HK-2 (cell line): ENCODE results near the gene PLEKHA3.
A peak's percentile ranks its signal among the peaks of the same experiment; 100 is the strongest.
"Not testable (repeated sequence)": the region's sequence is repeated elsewhere in the genome, so short reads cannot be mapped to it uniquely, and the experiment has no call there.

Experiments used
- DNase-seq: peaks from one replicate; pipeline ENCODE4 v3.0.0-alpha.2; 2018; ENCODE audit not compliant: unreplicated experiment

The PLEKHA3 gene

GRCh38 chr2:178480227-178481181 is at the start of gene PLEKHA3:
PLEKHA3 (plus strand) TSS chr2:178480457; CDS start chr2:178480870, 413 bp downstream.
- peak; percentile 96 for DNase-seq

DNA sequence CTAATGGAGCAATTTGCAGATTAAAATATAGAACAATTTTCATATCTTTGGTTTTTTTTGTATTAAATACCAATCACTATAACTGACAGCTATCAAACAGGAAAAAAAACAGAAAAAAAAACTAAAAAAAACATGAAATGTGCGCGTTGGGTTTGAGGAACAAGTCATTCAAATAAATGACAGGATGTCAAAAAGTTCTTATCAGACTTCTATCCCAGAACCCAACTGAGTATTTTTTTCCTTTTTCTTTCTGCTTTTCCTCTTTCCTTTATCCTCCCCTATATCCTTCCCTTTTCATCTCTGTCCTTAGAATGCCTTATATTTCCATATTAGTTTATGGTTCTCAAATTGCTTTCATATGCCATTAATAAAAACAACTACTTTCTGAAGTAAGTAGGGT is 43.6 kb upstream of the PLEKHA3 start:
- DNase-seq: no peak

DNA sequence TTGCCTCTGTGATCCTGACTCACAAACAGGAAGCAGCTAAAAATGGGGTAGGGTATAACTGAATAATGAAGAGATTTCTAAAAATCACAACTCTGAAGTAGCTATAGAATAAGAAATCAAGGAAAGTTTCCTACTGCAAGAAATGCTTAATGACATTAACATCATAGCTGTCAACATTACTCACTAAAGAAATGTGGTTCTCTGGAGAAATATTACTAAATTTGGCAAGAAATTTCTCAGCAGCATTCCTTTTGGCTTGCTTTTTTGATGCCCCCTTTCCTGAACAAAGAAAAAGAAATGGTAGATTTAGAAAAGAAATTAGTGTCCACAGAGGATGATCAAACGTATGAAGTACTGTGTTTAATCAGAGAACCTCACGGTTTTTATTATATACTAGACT is 38.8 kb upstream of the PLEKHA3 start:
- DNase-seq: no peak

- DNase-seq: no peak
These were observed 31.1 kb upstream of the PLEKHA3 start for GRCh38 chr2:178448968-178449661.

DNA sequence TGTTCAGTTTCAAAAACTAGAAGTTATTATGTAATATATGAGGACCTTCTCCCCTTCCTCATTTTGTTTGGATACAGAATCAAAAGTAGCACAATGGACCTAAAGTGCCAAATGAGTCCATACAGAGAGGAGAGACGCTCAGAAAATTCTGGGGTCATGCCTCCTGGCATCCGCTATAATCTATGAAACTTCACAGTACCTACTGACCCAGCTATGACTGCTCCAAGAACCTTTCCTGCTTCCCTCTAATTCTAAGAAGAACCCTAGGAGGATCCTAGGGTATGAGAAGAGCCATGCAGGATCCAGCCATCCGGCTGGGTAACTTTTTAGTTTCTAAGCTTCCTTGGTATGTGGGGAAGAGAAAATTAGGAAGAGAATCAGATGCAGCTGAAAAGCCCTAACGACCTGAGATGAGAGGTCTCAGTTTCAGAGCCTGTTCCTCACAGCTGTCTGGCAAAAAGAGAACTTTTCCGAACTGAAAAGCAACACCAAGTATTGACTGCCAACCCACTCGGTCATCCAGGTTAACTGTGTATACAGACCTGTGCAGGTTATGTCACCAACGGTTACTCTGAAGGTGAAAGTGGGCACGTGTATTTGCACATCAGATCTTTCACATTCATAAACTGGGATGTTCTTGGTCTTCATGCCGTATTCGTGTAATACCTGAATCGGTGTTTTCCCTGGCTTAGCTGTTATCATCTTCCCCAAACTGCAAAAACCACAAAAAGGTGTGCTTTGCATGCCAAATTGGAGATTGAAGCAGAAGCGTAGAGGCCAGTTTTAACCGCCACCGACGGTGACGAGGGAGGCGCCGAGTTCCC is 30.3 kb upstream of the PLEKHA3 start:
- DNase-seq: no peak

DNA sequence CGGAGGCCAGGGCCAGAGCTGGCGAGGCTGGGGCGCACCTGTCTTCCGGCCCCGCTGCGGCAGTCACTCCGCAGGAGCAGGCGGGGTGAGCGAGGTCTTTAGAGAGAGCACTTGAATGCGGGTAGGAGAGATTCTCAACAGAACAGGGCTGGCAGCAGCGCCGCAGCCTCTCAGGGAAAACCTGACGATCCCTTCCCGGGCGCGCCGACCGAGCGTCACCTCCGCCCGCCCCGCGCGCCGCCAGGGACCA is 29.8 kb upstream of the PLEKHA3 start:
- DNase-seq: peak; percentile 81

DNA sequence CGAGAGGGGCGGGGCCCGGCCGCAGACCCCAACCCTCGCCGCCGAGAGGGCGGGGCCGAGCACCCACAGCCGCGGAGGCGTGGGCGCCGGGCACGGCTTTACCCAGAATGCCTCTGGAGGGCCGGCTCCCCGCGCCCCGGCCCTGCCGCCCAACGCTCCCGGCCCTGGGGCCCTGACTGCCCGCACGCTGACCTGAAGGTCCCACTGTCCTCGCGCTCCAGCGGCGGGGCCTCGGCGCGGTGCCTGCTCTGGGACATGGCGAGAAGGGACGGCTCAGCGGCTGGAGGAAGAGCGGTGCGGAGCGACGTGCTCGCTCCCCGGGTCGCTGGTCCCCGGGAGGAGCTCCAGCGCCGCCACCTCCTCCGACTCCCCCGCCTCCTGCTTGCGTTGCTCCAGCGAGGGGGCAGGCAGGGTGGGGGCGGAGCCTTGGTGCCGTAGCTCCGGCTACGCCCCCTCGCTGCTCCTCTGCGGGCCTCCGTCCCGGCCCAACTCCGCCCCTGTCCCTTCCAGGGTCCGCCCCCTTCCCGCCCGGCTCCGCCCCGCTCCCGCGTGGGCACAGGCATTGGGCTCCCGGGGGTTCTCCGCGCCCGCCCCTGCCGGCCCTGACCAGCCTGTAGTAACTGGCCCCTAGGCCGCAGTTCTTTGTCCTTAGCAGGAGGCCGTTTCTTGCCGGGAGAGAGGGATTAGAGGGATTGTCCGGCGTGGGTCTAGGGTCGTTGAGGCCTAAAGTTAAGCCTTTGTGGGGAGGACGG is 29.3 kb upstream of the PLEKHA3 start, which contains the start of the genes PJVK and PRKRA:
Gene PJVK (plus strand): TSS at position 605 of the 752 bp plus-strand sequence. CDS start 2,032 bp downstream, outside the sequence.
Gene PRKRA (minus strand): TSS at position 402 of the 752 bp plus-strand sequence. CDS start 145 bp downstream, at position 257.
- peak; percentile 98 for DNase-seq

GRCh38 chr2:178452334-178452733 is 27.9 kb upstream of the PLEKHA3 start:
- no peak for DNase-seq

GRCh38 chr2:178452870-178453269 is 27.4 kb upstream of the PLEKHA3 start:
- DNase-seq: no peak

GRCh38 chr2:178455947-178456346 is 24.3 kb upstream of the PLEKHA3 start:
- DNase-seq: no peak

- no peak for DNase-seq
These were observed 22.8 kb upstream of the PLEKHA3 start for GRCh38 chr2:178457390-178457886.

- DNase-seq: no peak
These were observed 10.9 kb upstream of the PLEKHA3 start for GRCh38 chr2:178469219-178469849.

- DNase-seq: not testable (repeated sequence)
These were observed 8.9 kb upstream of the PLEKHA3 start for GRCh38 chr2:178471313-178471712.

DNA sequence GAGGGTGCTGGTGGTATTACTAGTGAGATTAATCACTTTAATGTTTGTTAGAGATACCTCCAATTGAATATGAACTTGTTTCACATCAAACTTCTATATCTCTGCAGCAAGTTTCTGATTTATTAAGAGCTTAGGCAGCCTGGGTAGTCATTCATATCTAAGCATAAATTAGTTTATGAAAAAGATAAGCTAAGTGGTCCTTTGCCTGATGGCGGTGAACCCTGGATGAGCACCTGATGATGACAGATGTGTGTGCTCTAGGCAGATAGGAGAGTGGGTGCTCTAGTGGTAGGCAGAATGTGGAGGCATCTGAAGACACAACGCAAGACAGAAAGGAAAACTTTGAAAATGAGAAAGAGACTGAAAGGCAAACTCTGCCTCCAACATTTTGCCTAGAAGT is 6.9 kb upstream of the PLEKHA3 start:
- no peak for DNase-seq

DNA sequence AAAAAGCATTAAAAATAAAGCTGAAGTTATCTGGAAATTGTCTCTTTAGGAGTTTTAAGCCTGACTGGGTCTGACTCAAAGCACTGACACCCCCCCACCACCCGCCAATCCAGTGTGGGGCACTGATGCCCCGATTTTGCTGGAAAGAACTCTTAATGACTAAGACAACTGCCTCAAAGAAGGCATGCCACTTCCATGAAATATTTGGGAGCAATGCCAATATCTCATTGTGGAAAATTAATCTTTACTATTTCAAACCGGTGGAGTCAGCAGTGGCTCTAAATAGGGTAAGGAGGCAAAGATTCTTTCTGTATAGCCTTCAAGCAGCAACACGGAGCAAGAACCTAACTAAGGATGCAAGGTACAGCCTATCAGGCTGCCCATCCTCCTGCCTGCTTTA is 6.3 kb upstream of the PLEKHA3 start:
- DNase-seq: no peak

DNA sequence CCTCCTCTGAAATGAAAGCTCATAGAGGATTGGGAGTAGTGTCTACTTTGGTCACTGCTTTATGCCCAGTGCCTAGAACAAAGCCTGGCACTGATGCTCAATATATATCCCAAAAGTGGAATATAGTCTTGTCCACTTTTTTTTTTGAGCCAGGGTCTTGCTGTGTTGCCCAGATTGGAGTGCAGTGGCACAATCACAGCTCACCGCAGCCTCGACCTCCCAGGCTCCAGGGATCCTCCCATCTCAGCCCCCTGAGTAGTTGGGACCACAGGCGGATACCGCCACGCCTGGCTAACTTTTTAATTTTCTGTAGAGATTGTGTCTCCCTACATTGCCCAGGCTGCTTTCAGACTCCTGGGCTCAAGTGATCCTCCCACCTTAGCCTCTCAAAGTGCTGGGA is 5.7 kb upstream of the PLEKHA3 start:
- no peak for DNase-seq

DNA sequence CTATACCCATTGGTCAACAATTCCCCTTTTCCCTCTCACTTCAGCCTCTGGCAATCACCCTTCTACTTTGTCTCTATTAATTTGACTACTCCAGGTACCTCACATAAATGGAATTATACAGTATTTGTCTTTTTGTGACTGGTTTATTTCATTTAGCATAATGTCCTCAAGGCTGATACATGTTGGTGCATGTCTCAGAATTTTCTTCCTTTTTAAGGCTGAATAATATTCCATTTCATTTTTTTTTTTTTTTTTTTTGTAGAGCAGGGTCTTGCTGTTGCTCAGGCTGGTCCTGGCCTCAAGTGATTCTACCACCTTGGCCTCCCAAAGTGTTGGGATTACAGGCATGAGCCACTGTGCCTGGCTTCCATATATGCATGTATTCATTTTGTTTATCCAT is 3.8 kb upstream of the PLEKHA3 start:
- no peak for DNase-seq

DNA sequence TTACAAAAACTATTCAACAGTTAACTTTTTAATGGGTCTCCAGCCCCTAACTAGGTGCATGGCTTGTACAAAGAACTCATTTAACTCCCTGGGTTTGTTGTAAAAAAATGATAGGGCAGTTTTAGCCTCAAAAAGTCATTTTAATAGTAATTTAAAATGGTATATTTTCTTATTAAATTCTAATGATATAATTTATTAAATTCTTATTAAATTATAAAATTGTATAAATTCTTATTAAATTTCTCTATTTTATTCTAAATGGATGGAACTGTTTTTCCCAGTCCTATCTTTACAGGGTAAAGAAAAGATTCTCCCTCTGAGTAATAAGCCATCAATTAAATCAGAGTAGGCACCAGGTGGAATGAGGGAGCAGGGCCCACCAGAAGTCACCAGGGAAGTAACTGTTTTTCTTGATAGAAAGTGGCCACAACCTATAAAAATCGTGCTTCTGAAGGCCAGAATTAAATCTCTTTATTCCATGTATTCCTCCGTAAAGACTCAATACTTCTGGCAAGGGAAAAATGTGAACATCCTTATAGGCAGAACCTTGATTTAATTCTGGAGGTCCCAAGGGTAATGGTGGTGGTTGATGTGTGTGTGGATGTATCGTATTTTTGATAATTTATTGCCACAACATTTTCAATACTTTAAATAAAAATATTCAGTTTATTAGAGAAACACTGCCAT is 2.7 kb upstream of the PLEKHA3 start:
- DNase-seq: no peak

- no peak for DNase-seq
These were observed 2.2 kb upstream of the PLEKHA3 start for GRCh38 chr2:178478130-178478438.
